H1 (cell line): ENCODE measurements around the gene TNIK. TPM values are rescaled to one million over a fixed set of nuclear protein-coding genes. Genes with fewer than 3 reads are reported as not detected.

ENCODE experiments used
- CTCF ChIA-PET: fragments of 300-600 bp; sonication (Branson Sonifier 250); formaldehyde crosslinking; loops from one replicate; lab custom pipeline; 2021; ENCODE audit not compliant: partially characterized antibody; lab: Charles Lee
- POLR2A ChIA-PET: fragments of 300-600 bp; sonication (Branson Sonifier 250); formaldehyde crosslinking; loops from one replicate; lab custom pipeline; 2021; ENCODE audit warnings: inconsistent platforms; ENCODE audit not compliant: partially characterized antibody; lab: Charles Lee
- DNase-seq, 2 experiments: peaks; one replicate each; pipeline versions ENCODE4 v3.0.0 to v3.0.0-alpha.2; 2010 to 2022; ENCODE audit warnings: low spot score in 2 of 2, low read depth in 1 of 2, mixed read lengths in 1 of 2
- FAIRE-seq: peaks from 2 replicates; lab custom pipeline; 2011; peaks lifted over from hg19 to GRCh38; lab: Jason Lieb, UNC
- H2AFZ ChIP-seq: 2 replicates; pipeline ENCODE4 v1.8.1; 2012; ENCODE audit warnings: low read length, inconsistent platforms
- H2AK5ac ChIP-seq: 2 replicates; pipeline ENCODE4 v1.6.1; 2013; ENCODE audit warnings: low read depth, low read length
- H2BK120ac ChIP-seq: replicated peaks from 2 replicates; pipeline ENCODE3; 2013; ENCODE audit warnings: low read depth, low read length, inconsistent platforms
- H2BK12ac ChIP-seq: 2 replicates; pipeline ENCODE4 v1.6.1; 2013; ENCODE audit warnings: low read depth, low read length
- H2BK15ac ChIP-seq: 2 replicates; pipeline ENCODE4 v1.6.1; 2013; ENCODE audit warnings: low read length
- H2BK20ac ChIP-seq: 2 replicates; pipeline ENCODE4 v1.6.1; 2013; ENCODE audit warnings: low read length
- H2BK5ac ChIP-seq: 2 replicates; pipeline ENCODE4 v1.6.1; 2013; ENCODE audit warnings: low read depth, low read length
- H3K14ac ChIP-seq: 2 replicates; pipeline ENCODE4 v1.6.1; 2013; ENCODE audit warnings: inconsistent platforms; ENCODE audit not compliant: insufficient read length
- H3K18ac ChIP-seq: 2 replicates; pipeline ENCODE4 v1.6.1; 2013; ENCODE audit warnings: low read length; ENCODE audit errors: extremely low read depth
- H3K23ac ChIP-seq: 2 replicates; pipeline ENCODE4 v1.6.1; 2013; ENCODE audit warnings: inconsistent platforms; ENCODE audit not compliant: insufficient read length
- H3K23me2 ChIP-seq: 2 replicates; pipeline ENCODE4 v1.6.1; 2013; ENCODE audit warnings: low read depth, low read length
- H3K27ac ChIP-seq: 2 replicates; pipeline ENCODE4 v1.6.1; 2011; ENCODE audit warnings: low read depth, low read length, inconsistent platforms
- H3K27me3 ChIP-seq, 4 experiments: replicated peaks in 1 of 4; 1 replicate in 1 of 4; 2 replicates in 3 of 4; pipeline versions ENCODE4 v1.6.1 to v1.8.1; 2011 to 2013; ENCODE audit warnings: low read length in 3 of 4, mild to moderate bottlenecking in 3 of 4, inconsistent platforms in 2 of 4, mixed read lengths in 2 of 4, moderate library complexity in 1 of 4; ENCODE audit not compliant: control insufficient read depth in 3 of 4, insufficient read depth in 3 of 4; ENCODE audit errors: extremely low read depth in 1 of 4
- H3K36me3 ChIP-seq, 4 experiments: 2 replicates each; pipeline versions ENCODE4 v1.6.1 to v1.8.1; 2011 to 2013; ENCODE audit warnings: mild to moderate bottlenecking in 4 of 4, low read length in 3 of 4, moderate library complexity in 2 of 4, control low read depth in 1 of 4, inconsistent platforms in 1 of 4; ENCODE audit not compliant: insufficient read depth in 4 of 4, control insufficient read depth in 2 of 4
- H3K4ac ChIP-seq: replicated peaks from 2 replicates; pipeline ENCODE3; 2013; ENCODE audit warnings: low read length, low read depth, mixed read lengths, inconsistent platforms; ENCODE audit not compliant: insufficient read length
- H3K4me1 ChIP-seq, 4 experiments: replicated peaks in 1 of 4; 1 replicate in 1 of 4; 2 replicates in 3 of 4; pipeline versions ENCODE4 v1.6.1 to v1.8.1; 2011 to 2013; ENCODE audit warnings: low read length in 3 of 4, inconsistent platforms in 2 of 4, mixed read lengths in 1 of 4; ENCODE audit not compliant: insufficient read depth in 4 of 4, control insufficient read depth in 3 of 4
- H3K4me2 ChIP-seq, 2 experiments: 2 replicates each; pipeline versions ENCODE4 v1.6.1 to v1.8.1; 2011 to 2013; ENCODE audit warnings: low read depth in 2 of 2, low read length in 2 of 2, control low read depth in 1 of 2, inconsistent platforms in 1 of 2, mild to moderate bottlenecking in 1 of 2; ENCODE audit not compliant: insufficient read depth in 1 of 2
- H3K4me3 ChIP-seq, 4 experiments: fragments of 200-600, 300-600 bp in 1 of 4; sonication (generic), shearing (Covaris generic), sonication (Bioruptor Twin) in 1 of 4; 2 replicates each; pipeline versions ENCODE4 v1.5.1 to v1.8.1; 2011 to 2016; ENCODE audit warnings: low read length in 4 of 4, low read depth in 3 of 4, control low read depth in 2 of 4, inconsistent platforms in 2 of 4, mild to moderate bottlenecking in 2 of 4, mixed read lengths in 1 of 4, moderate library complexity in 1 of 4; ENCODE audit not compliant: insufficient read depth in 2 of 4; ENCODE audit errors: extremely low read depth in 1 of 4
- H3K56ac ChIP-seq: replicated peaks from 2 replicates; pipeline ENCODE3; 2013; ENCODE audit warnings: low read depth, mild to moderate bottlenecking, mixed read lengths, low read length, inconsistent platforms; ENCODE audit not compliant: insufficient read length
- H3K79me1 ChIP-seq: 2 replicates; pipeline ENCODE4 v1.6.1; 2013; ENCODE audit warnings: low read depth, low read length, control low read depth
- H3K79me2 ChIP-seq, 2 experiments: 2 replicates each; pipeline versions ENCODE4 v1.6.1 to v1.8.1; 2012 to 2013; ENCODE audit warnings: low read length in 2 of 2, mild to moderate bottlenecking in 2 of 2, inconsistent platforms in 1 of 2; ENCODE audit not compliant: insufficient read depth in 2 of 2, control insufficient read depth in 1 of 2
- H3K9ac ChIP-seq, 4 experiments: replicated peaks in 1 of 4; 1 replicate in 1 of 4; 2 replicates in 3 of 4; pipeline versions ENCODE4 v1.6.1 to v1.8.1; 2011 to 2013; ENCODE audit warnings: low read depth in 3 of 4, low read length in 3 of 4, control low read depth in 2 of 4, mild to moderate bottlenecking in 2 of 4, moderate library complexity in 2 of 4, inconsistent platforms in 1 of 4; ENCODE audit errors: extremely low read depth in 1 of 4
- H3K9me3 ChIP-seq, 2 experiments: 2 replicates each; pipeline versions ENCODE4 v1.6.1 to v1.8.1; 2012 to 2013; ENCODE audit warnings: mild to moderate bottlenecking in 2 of 2, moderate library complexity in 2 of 2, control low read depth in 1 of 2, inconsistent platforms in 1 of 2, low read depth in 1 of 2, low read length in 1 of 2, mixed read lengths in 1 of 2; ENCODE audit not compliant: insufficient read depth in 2 of 2
- H4K20me1 ChIP-seq, 2 experiments: replicated peaks in 1 of 2; 2 replicates each; pipeline versions ENCODE3 to v1.8.1; 2011 to 2013; ENCODE audit warnings: inconsistent platforms in 2 of 2, low read length in 2 of 2, mild to moderate bottlenecking in 1 of 2; ENCODE audit not compliant: insufficient read depth in 2 of 2, control insufficient read depth in 1 of 2
- H4K5ac ChIP-seq: 2 replicates; pipeline ENCODE4 v1.6.1; 2013; ENCODE audit warnings: low read length, low read depth, mixed read lengths, inconsistent platforms; ENCODE audit not compliant: insufficient read length
- H4K8ac ChIP-seq: 2 replicates; pipeline ENCODE4 v1.8.0; 2013; ENCODE audit warnings: mild to moderate bottlenecking, moderate library complexity, low read length, inconsistent platforms; ENCODE audit not compliant: insufficient read depth; ENCODE audit errors: extremely low read depth
- H4K91ac ChIP-seq: replicated peaks from 2 replicates; pipeline ENCODE3; 2013; ENCODE audit warnings: low read length, mixed read lengths, inconsistent platforms; ENCODE audit not compliant: insufficient read length
- NANOG ChIP-seq: IDR thresholded peaks from 2 replicates; pipeline ENCODE4 v1.6.1; 2011; ENCODE audit warnings: low read length, low read depth, mild to moderate bottlenecking, inconsistent platforms; ENCODE audit not compliant: insufficient read depth, poor library complexity, severe bottlenecking
- ZNF274 ChIP-seq: IDR thresholded peaks from 2 replicates; pipeline ENCODE4 v1.7.0; 2012; ENCODE audit warnings: low read length, borderline replicate concordance; ENCODE audit errors: extremely low read depth
- WGBS, 2 experiments: shearing (Covaris generic) in 1 of 2; methylation state at CpG; one replicate each; pipeline versions ENCODE4 v1.1.6 to v1.1.7; 2013 to 2015; ENCODE audit warnings: low lambda C conversion rate in 2 of 2, mixed read lengths in 2 of 2, inconsistent platforms in 1 of 2, low coverage in 1 of 2, missing lambda C conversion rate in 1 of 2; ENCODE audit not compliant: insufficient replicate concordance in 2 of 2, insufficient coverage in 1 of 2, insufficient read length in 1 of 2; ENCODE audit errors: extremely low coverage in 1 of 2, missing lambda C conversion rate in 1 of 2; 5-methylcytosine and 5-hydroxymethylcytosine counted together
- polyA plus RNA-seq, 7 experiments: library from polyadenylated mRNA; depleted of rRNA in 3 of 7; stranded (reverse) in 5 of 7; unstranded in 2 of 7; fragments of >200 nt in 5 of 7; fragments of 200-250 nt in 2 of 7; gene quantifications; 1 replicate in 5 of 7; 2 replicates in 1 of 7; 4 replicates in 1 of 7; pipeline versions ENCODE4 v1.2.1 to v1.2.3, GENCODE V29; 2011 to 2013; ENCODE audit warnings: missing spikeins in 2 of 7, mixed read lengths in 2 of 7
- total RNA-seq: library from RNA; stranded (reverse); fragmentation: NEBNext Ultra II Directional; extraction: Animal tissue kit (Norgen Biotek cat#: 25700); gene quantifications from 2 replicates; pipeline ENCODE4 v1.2.1, GENCODE V29; 2021

Gene TNIK
- total and polyA plus RNA-seq, 2 of the 8 experiments (the other 6 are each of a cell fraction or from before 2014, with no cell fraction given), result 7.4 to 42.0 TPM

GRCh38 chr3:171221597-171221996 lies 238.6 kb downstream of the TNIK start:
- Histone ChIP-seq H3K4ac (no peak overlapping the region), H3K4me1 (no peaks in the 10 kb centered on the region), H3K9me3 (no peaks in the 10 kb centered on the region), H4K8ac (no peak overlapping the region), H3K27ac (no peak overlapping the region), H3K79me2 (no peaks in the 10 kb centered on the region), H4K91ac (no peak overlapping the region), H2AFZ (no peak overlapping the region), H2BK15ac (no peak overlapping the region), H3K14ac (no peak overlapping the region), H3K23me2 (no peaks in the 10 kb centered on the region), H3K9ac (no peak overlapping the region), H3K23ac (no peak overlapping the region), H4K5ac (no peak overlapping the region), H2BK12ac (no peak overlapping the region), H2BK5ac (no peak overlapping the region), H3K27me3 (no peaks in the 10 kb centered on the region), H3K18ac (no peak overlapping the region), H2BK120ac (no peak overlapping the region), H2BK20ac (no peak overlapping the region), H4K20me1 (no peaks in the 10 kb centered on the region), H3K4me2 (no peak overlapping the region), H2AK5ac (no peak overlapping the region), H3K36me3 (peaks cover 0 to 4% (median 0%) of the 10 kb centered on the region in 4 experiments; a peak in 3 of 8 replicates), H3K79me1 (no peaks in the 10 kb centered on the region), H3K56ac (no peak overlapping the region), H3K4me3 (no peak overlapping the region)
- ChIA-PET POLR2A (no interaction called here), CTCF (interaction anchor here (1.1 kb wide), 1 partner anchor 344 kb away, joined by 3 read pairs; no protein-coding TSS in a partner anchor)
- 98% methylated on average over 2 of the region's 2 CpGs; no CpG with 5 or more reads in 1 of the 2 experiments for WGBS, 2 experiments
- FAIRE-seq (no peak), DNase-seq (no peak)
- TF ChIP-seq ZNF274, result no peak
- no peak for TF ChIP-seq NANOG
